Peyer's patch (tissue), 4 donors: Measurements from ENCODE around the gene S100A11. TPM values are rescaled to one million over a fixed set of nuclear protein-coding genes. Genes with fewer than 3 reads are reported as not detected.

Experiments
- DNase-seq, 3 donors: peaks; one replicate each; pipeline ENCODE4 v3.0.0-alpha.2; 2017 to 2019
- H3K27ac ChIP-seq, 4 donors: fragments of 200-600 bp; sonication (generic); one replicate each; pipeline ENCODE4 v1.5.1; 2016 to 2019
- H3K27me3 ChIP-seq, 2 donors: fragments of 200-600 bp; sonication (generic); one replicate each; pipeline ENCODE4 v1.5.1; 2019
- H3K36me3 ChIP-seq, 3 donors: fragments of 200-600 bp; sonication (generic); one replicate each; pipeline ENCODE4 v1.5.1; 2016 to 2019
- H3K4me1 ChIP-seq, 4 donors: fragments of 200-600 bp; sonication (generic); one replicate each; pipeline ENCODE4 v1.5.1; 2016 to 2019
- H3K4me3 ChIP-seq, 4 donors: fragments of 200-600 bp; sonication (generic); 1 replicate in 3 of 4; 2 replicates in 1 of 4; pipeline ENCODE4 v1.5.1; 2016 to 2019; ENCODE audit warnings: mild to moderate bottlenecking in 1 of 4
- H3K9me3 ChIP-seq, 4 donors: fragments of 200-600 bp; sonication (generic); one replicate each; pipeline ENCODE4 v1.5.1; 2016 to 2019; ENCODE audit warnings: mild to moderate bottlenecking in 1 of 4
- POLR2A ChIP-seq, 2 donors: fragments of 450-650 bp; IDR thresholded peaks; one replicate each; pipeline ENCODE4 v1.5.1; 2017; ENCODE audit warnings: antibody characterized with exemption in 2 of 2, mild to moderate bottlenecking in 2 of 2, moderate library complexity in 2 of 2
- total RNA-seq, 4 donors: library from RNA; depleted of rRNA; stranded (reverse); fragments of >200 nt; gene quantifications; one replicate each; pipeline ENCODE4 v1.1.0, GENCODE V29; 2016
- TF ChIP-seq, protein P1 (sequence below), 6 experiments: fragments of 450-650 bp in 4 of 6; fragments of 200-600 bp in 2 of 6; sonication (generic) in 1 of 6; IDR thresholded peaks; one replicate each; pipeline ENCODE4 v1.5.1; 2017 to 2019; ENCODE audit warnings: antibody characterized with exemption in 6 of 6, mild to moderate bottlenecking in 3 of 6, moderate library complexity in 1 of 6

S100A11 gene
- total RNA-seq, 4 donors from 2014 or later = 33.3 to 75.1 (median 72.0) TPM

DNA sequence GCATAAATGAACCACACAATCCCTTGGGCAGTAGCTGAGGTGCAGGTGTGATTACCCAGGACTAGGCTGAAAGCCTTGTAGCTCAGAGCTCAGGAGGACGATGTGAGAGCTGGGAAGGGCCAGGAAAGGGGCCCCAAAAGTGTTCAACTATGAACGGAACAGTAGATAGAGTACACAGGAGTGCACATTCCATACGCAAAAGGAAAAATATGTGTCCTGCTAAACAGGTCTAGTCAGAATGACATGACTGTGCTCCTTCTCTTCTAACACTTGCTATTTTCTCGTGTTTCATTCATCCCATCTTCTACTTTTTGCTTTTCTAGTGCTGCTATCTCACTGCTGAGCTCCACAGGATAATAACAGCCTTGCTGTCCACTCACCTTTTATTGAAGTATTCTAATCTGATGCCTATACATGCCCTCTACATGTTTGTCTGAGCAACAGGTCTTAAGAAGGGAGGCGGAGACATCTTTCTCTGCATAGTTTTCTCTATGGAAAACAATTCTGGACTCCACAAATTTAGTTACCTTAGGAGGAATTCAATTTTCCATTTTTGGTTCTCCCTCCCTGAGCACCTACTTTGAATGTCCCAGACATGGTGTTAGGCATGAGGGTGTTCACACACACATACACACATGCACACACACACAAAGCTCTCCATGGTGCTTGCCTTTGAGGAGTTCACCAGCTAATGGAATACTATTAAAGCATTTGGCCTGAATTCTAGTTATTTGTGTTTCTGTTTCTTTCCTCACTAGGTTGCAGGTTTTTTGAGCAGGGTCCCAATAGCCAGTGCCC lies 46.5 kb downstream of the S100A11 start:
- Histone ChIP-seq H3K4me3 (peak overlapping the region in 2 of 4 donors; percentile 21 to 96), H3K27ac (peak overlapping the region in 2 of 4 donors; percentile 98 to 99), H3K36me3 (peaks cover 0 to 8% (median 0%) of the 10 kb centered on the region in 3 donors), H3K4me1 (peaks cover 4 to 75% (median 11%) of the 10 kb centered on the region in 4 donors), H3K9me3 (no peaks in the 10 kb centered on the region), H3K27me3 (no peaks in the 10 kb centered on the region)
- DNase-seq = no peak
- no peak for TF ChIP-seq POLR2A (IDR thresholded peaks at IDR 0.05)
- TF ChIP-seq, protein P1, sequence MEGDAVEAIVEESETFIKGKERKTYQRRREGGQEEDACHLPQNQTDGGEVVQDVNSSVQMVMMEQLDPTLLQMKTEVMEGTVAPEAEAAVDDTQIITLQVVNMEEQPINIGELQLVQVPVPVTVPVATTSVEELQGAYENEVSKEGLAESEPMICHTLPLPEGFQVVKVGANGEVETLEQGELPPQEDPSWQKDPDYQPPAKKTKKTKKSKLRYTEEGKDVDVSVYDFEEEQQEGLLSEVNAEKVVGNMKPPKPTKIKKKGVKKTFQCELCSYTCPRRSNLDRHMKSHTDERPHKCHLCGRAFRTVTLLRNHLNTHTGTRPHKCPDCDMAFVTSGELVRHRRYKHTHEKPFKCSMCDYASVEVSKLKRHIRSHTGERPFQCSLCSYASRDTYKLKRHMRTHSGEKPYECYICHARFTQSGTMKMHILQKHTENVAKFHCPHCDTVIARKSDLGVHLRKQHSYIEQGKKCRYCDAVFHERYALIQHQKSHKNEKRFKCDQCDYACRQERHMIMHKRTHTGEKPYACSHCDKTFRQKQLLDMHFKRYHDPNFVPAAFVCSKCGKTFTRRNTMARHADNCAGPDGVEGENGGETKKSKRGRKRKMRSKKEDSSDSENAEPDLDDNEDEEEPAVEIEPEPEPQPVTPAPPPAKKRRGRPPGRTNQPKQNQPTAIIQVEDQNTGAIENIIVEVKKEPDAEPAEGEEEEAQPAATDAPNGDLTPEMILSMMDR (IDR thresholded peaks at IDR 0.05) = no peak

DNA sequence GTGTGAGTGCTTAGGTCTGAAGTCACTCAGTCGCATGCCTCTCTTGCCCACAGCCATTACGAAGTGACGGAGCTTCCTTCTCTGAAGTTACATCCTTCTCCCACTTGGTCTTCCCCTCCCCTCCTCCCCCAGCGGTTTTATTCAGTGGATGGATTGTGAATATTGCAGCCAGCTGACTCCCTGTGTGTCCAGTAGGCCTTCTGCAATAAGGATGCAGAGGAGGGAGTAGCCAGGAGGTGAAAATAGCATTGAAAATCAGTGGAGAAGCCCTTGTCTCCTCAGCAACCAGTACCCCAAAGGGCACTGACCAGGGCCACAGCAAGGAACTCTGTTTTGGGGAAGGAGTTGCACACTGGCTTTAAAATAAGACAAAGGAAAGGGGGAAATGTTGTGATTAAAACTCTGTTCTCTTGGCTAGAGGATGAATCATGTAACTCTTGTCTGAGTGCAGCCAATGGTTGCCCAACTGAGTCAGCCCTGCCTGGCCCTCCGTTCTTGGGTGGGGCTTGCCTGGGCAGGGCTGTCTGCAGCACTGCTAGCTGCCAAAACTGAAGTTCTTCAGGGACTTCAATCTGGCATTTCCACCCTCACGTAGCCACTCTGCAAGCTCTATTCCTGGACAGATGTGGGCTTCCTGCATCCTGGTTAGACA lies 47.5 kb downstream of the S100A11 start:
- H3K4me1 ChIP-seq = peaks cover 4 to 76% (median 11%) of the 10 kb centered on the region in 4 donors
- peak in 2 of 3 donors; percentile 68 to 80 for DNase-seq
- no peaks in the 10 kb centered on the region for H3K27me3 ChIP-seq
- H3K4me3 ChIP-seq = peak overlapping the region in 1 of 4 donors; percentile 6
- H3K9me3 ChIP-seq = no peaks in the 10 kb centered on the region
- peak overlapping the region; percentile 52 to 99 (median 79) for H3K27ac ChIP-seq
- TF ChIP-seq, protein P1 (IDR thresholded peaks at IDR 0.05) = no peak
- TF ChIP-seq POLR2A (IDR thresholded peaks at IDR 0.05) = peak in 1 of 2 donors; percentile 22
- peaks cover 0 to 18% (median 0%) of the 10 kb centered on the region in 3 donors for H3K36me3 ChIP-seq

DNA sequence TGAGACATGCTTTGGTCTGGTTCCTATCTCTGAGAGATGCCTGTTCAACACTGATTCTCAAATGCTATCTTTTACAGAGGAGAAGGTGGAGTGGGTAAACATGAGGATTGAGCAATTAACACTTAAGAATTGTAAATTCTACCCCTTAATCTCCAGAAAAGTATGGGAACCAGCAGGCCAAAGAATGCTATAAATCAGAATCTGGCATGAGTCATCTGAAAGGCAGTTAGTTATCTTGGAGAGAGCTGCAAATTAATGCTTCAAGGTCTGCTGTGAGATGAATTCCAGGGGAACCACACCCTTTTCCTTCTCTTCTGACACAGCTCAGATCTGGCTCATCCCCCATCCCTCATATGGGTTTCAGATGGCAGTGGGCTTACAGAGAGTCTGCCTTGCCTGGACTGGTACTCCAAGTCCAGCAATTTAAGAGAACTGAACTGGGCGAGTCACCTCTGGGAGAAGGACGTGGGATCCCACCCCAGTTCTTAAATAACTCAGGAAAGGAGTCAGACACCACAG lies 48.3 kb downstream of the S100A11 start:
- no peak for DNase-seq
- Histone ChIP-seq H3K36me3 (peaks cover 0 to 26% (median 0%) of the 10 kb centered on the region in 3 donors), H3K9me3 (no peaks in the 10 kb centered on the region), H3K27ac (peak overlapping the region in 3 of 4 donors; percentile 60 to 99 (median 98)), H3K27me3 (no peaks in the 10 kb centered on the region), H3K4me1 (peaks cover 4 to 79% (median 13%) of the 10 kb centered on the region in 4 donors), H3K4me3 (no peak overlapping the region)
- TF ChIP-seq POLR2A (IDR thresholded peaks at IDR 0.05) = no peak
- TF ChIP-seq, protein P1 (IDR thresholded peaks at IDR 0.05) = no peak

DNA sequence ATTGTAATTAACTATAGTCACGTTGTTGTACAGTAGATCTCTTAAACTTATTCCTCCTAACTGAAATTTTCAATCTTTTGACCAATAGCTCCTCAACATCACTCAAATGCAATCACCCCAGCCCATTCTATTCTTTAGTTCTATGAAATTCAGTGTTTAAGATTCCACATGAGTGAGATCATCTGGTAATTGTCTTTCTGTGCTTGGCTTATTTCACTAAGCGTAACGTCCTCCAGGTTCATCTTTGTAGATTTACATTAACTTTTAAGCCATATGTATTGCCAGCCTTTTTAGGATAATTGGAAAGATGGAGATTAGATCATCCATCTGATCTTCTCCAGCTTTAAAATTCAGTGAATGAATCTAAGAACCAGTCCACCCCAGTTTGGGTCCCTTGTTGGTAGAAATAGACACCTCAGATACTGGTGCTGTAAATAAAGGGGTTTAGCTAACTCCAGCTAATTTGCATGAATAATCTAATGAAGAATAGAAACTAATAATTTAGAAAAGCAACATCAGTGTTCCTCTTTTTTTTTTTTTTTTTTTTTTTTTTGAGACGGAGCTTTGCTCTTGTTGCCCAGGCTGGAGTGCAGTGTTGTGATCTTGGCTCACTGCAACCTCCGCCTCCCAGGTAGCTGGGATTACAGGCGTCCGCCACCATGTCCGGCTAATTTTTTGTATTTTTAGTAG lies 50.2 kb downstream of the S100A11 start:
- Histone ChIP-seq H3K4me1 (peaks cover 0 to 72% (median 11%) of the 10 kb centered on the region in 4 donors), H3K36me3 (peaks cover 0 to 44% (median 3%) of the 10 kb centered on the region in 3 donors), H3K27ac (no peak overlapping the region)

More for the DNA sequence above, 50.2 kb downstream of the S100A11 start:
- H3K27me3 ChIP-seq = no peaks in the 10 kb centered on the region
- no peaks in the 10 kb centered on the region for H3K9me3 ChIP-seq
- TF ChIP-seq, protein P1 (IDR thresholded peaks at IDR 0.05) = no peak
- no peak for TF ChIP-seq POLR2A (IDR thresholded peaks at IDR 0.05)
- DNase-seq = no peak
- H3K4me3 ChIP-seq = no peak overlapping the region
